Measurements from ENCODE around the gene ZNF281. TPM values are rescaled to one million over a fixed set of nuclear protein-coding genes. Genes with fewer than 3 reads are reported as not detected.

The ZNF281 gene, protein sequence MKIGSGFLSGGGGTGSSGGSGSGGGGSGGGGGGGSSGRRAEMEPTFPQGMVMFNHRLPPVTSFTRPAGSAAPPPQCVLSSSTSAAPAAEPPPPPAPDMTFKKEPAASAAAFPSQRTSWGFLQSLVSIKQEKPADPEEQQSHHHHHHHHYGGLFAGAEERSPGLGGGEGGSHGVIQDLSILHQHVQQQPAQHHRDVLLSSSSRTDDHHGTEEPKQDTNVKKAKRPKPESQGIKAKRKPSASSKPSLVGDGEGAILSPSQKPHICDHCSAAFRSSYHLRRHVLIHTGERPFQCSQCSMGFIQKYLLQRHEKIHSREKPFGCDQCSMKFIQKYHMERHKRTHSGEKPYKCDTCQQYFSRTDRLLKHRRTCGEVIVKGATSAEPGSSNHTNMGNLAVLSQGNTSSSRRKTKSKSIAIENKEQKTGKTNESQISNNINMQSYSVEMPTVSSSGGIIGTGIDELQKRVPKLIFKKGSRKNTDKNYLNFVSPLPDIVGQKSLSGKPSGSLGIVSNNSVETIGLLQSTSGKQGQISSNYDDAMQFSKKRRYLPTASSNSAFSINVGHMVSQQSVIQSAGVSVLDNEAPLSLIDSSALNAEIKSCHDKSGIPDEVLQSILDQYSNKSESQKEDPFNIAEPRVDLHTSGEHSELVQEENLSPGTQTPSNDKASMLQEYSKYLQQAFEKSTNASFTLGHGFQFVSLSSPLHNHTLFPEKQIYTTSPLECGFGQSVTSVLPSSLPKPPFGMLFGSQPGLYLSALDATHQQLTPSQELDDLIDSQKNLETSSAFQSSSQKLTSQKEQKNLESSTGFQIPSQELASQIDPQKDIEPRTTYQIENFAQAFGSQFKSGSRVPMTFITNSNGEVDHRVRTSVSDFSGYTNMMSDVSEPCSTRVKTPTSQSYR
- 18.2 TPM for total RNA-seq
- long read RNA-seq, full-length matches to known transcripts: 19 of 40 reads
- long read RNA-seq, partial matches to known transcripts: 0 of 40 reads
- long read RNA-seq, other reads (novel, unspliced or antisense): 21 of 40 reads

DNA sequence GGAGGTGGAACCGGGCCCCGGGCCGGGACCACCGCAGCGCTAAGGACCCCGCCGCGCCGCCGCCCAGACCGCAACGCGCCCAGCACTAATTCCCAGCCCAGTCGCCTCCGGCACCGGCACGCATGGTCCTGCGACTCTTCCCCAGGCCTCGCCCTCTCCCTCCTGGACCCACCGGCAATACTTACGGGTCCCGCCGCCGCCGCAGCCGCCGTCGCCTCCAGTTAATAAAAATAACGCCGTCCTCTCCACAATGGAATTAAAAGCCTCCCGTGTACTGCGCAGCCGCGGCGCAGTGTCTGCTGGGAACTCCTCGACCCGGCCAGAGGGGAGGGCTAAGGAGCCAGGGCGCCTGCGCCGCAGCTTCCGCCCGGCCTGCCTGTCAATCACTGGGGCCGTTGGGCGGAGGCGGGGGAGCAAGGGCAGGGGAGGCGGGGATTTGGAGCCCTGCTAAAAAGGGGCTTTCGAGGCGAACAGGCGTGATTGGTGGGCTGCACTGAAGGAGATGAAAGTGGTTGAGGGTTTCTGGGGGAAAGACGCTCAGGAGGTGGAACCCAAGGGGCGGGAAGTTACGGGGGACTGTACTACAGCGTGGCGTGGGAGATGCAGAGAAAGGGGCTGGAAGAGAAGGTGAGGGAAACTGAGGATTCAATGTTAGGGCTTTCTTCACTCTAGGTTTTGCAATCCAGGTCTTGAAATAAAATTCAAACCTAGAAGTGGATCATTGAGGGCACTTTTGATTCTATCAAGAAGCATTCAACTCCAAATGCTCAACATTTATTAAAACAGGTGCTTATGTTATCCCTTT is at the start of gene ZNF281:
ZNF281 (minus strand) TSS at position 276 of the 805 bp plus-strand sequence. CDS start 331 bp downstream, outside the sequence.
- Histone ChIP-seq H3K4me1 (peaks cover 45% of the 10 kb centered on the region), H3K9me3 (no peaks in the 10 kb centered on the region), H3K27me3 (ENCODE audit: low read depth) (no peaks in the 10 kb centered on the region), H3K4me3 (peak within 1 kb of the TSS; percentile 92), H3K27ac (peak within 1 kb of the TSS; percentile 90), H3K36me3 (no peaks in the 10 kb centered on the region)
- ATAC-seq (peak; percentile 99 to 100), DNase-seq (peak; percentile 97)
- intact Hi-C loops (cut with DNase I): no loop called here
- TF ChIP-seq, protein P1, sequence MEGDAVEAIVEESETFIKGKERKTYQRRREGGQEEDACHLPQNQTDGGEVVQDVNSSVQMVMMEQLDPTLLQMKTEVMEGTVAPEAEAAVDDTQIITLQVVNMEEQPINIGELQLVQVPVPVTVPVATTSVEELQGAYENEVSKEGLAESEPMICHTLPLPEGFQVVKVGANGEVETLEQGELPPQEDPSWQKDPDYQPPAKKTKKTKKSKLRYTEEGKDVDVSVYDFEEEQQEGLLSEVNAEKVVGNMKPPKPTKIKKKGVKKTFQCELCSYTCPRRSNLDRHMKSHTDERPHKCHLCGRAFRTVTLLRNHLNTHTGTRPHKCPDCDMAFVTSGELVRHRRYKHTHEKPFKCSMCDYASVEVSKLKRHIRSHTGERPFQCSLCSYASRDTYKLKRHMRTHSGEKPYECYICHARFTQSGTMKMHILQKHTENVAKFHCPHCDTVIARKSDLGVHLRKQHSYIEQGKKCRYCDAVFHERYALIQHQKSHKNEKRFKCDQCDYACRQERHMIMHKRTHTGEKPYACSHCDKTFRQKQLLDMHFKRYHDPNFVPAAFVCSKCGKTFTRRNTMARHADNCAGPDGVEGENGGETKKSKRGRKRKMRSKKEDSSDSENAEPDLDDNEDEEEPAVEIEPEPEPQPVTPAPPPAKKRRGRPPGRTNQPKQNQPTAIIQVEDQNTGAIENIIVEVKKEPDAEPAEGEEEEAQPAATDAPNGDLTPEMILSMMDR (IDR thresholded peaks at IDR 0.05): no peak

DNA sequence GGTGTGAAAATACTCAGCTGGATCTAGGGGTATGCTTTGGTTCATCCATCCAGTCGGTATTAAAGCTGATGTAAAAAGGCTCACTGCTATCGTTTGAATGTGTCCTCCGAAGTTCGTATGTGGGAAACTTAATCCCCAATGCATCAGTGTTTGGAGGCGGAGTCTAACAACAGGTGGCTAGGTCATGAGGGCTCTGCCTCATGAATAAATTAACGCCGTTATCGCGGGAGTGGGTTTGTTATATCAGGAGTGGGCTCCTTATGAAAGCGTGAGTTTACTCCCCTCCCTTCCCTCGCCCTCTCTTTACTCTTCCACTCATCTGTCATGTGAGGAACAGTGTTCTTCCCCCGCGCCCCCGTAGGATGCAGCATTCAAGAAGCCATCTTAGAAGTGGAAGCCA is 48.9 kb upstream of the ZNF281 start:
- no peak for DNase-seq
- no peaks in the 10 kb centered on the region for H3K36me3 ChIP-seq
- H3K27me3 ChIP-seq (ENCODE audit: low read depth): no peaks in the 10 kb centered on the region
- H3K9me3 ChIP-seq: no peaks in the 10 kb centered on the region
- no peaks in the 10 kb centered on the region for H3K4me1 ChIP-seq
- no peak overlapping the region for H3K27ac ChIP-seq
- no peak for ATAC-seq
- no peak overlapping the region for H3K4me3 ChIP-seq
- intact Hi-C loops (cut with DNase I): no loop called here
- TF ChIP-seq, protein P1 (IDR thresholded peaks at IDR 0.05): no peak

DNA sequence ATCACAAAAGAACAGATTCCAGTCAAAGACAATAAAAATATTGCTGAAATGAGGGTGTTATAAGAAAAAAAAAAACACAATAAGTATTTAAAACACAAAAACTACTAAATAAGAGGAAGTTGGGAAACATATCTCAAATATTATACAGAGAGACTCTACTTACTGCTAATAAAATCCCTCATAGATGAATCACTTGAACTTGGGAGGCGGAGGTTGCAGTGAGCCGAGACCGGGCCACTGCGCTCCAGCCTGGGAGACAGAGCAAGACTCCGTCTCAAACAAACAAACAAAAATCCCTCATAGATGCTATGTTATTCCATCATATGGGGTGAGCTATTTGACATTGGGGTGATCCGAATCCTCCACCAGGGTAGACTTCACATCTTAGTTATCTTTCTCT is 48.0 kb upstream of the ZNF281 start:
- intact Hi-C loops (cut with DNase I): no loop called here
- H3K4me3 ChIP-seq: no peak overlapping the region
- H3K36me3 ChIP-seq: no peaks in the 10 kb centered on the region
- TF ChIP-seq, protein P1 (IDR thresholded peaks at IDR 0.05): no peak
- no peak overlapping the region for H3K27ac ChIP-seq
- DNase-seq (no peak), ATAC-seq (no peak)
- no peaks in the 10 kb centered on the region for H3K27me3 ChIP-seq (ENCODE audit: low read depth)
- no peaks in the 10 kb centered on the region for H3K9me3 ChIP-seq
- no peaks in the 10 kb centered on the region for H3K4me1 ChIP-seq

DNA sequence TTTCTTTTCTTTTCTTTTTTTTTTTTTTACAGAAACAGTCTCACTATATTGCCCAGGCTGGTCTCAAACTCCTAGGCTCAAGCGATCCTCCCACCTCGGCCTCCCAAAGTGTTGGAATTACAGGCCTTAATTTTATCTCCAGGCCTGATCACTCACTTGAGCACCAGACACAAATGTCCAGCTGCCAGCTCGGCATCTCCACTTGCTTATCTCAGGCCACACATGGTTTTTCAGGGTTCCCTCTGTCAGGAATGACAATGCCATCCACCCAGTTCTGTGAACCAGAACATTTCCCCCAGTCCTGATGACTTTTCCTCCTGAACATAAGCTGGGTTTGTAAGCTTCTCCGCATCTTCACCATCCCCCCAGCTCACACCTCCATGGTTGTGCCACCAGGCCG is 44.6 kb upstream of the ZNF281 start:
- H3K27ac ChIP-seq: no peak overlapping the region
- DNase-seq (no peak), ATAC-seq (no peak)
- H3K4me3 ChIP-seq: no peak overlapping the region
- H3K27me3 ChIP-seq (ENCODE audit: low read depth): no peaks in the 10 kb centered on the region
- TF ChIP-seq, protein P1 (IDR thresholded peaks at IDR 0.05): no peak
- intact Hi-C loops (cut with DNase I): no loop called here
- H3K4me1 ChIP-seq: no peaks in the 10 kb centered on the region
- H3K9me3 ChIP-seq: no peaks in the 10 kb centered on the region
- no peaks in the 10 kb centered on the region for H3K36me3 ChIP-seq

DNA sequence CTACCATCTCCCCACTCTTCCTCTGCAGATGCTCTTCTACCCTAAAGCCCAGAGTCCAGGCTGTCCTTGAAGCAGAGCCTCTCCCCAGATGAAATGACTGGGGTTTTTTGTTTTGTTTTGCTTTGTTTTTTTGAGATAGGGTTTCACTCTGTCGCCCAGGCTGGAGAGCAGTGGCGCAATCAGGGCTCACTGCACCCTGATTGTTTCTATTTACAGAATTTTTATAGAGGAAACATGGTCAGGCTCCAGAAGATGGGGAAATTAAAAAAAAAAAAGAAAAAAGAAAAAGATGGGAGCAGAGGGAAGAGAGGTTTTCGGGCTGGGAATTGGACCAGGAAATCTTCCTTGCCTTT is 43.7 kb upstream of the ZNF281 start:
- DNase-seq (no peak), ATAC-seq (no peak)
- Histone ChIP-seq H3K4me3 (no peak overlapping the region), H3K27me3 (ENCODE audit: low read depth) (no peaks in the 10 kb centered on the region), H3K27ac (no peak overlapping the region), H3K4me1 (no peaks in the 10 kb centered on the region), H3K36me3 (no peaks in the 10 kb centered on the region), H3K9me3 (no peaks in the 10 kb centered on the region)
- intact Hi-C loops (cut with DNase I): no loop called here
- TF ChIP-seq, protein P1 (IDR thresholded peaks at IDR 0.05): no peak

All from lower lobe of right lung (tissue), 2 donors.